ENCODE results near the gene EEF1AKMT1. TPM values are rescaled to one million over a fixed set of nuclear protein-coding genes. Genes with fewer than 3 reads are reported as not detected.

Gene EEF1AKMT1
- total RNA-seq, 1 experiment from 2014 or later, result 16.5 TPM

- ChIA-PET CTCF (interaction anchor here (0.6 to 1.0 kb wide), 5 partner anchors 18 to 463 kb away, joined by 3 to 6 read pairs (median 5); no protein-coding TSS in a partner anchor), POLR2A (interaction anchor here (1.2 kb wide), 1 partner anchor 90 kb away, joined by 3 read pairs; no protein-coding TSS in a partner anchor)
- intact Hi-C loops (cut with micrococcal nuclease), result loop anchor here (5.0 to 10.0 kb wide), 2 partner anchors 34 to 456 kb away; no protein-coding TSS in a partner anchor
- Mint-ChIP-seq H3K4me1 (ENCODE audit: insufficient read depth, unreplicated experiment) (peaks cover 37% of the 10 kb centered on the region), H3K9me3 (ENCODE audit: unreplicated experiment) (no peaks in the 10 kb centered on the region), H3K36me3 (ENCODE audit: insufficient read depth, unreplicated experiment) (peaks cover 37% of the 10 kb centered on the region), H3K27me3 (ENCODE audit: insufficient read depth, unreplicated experiment) (no peaks in the 10 kb centered on the region), H3K4me3 (ENCODE audit: unreplicated experiment) (no peak overlapping the region), H3K27ac (ENCODE audit: low read depth, unreplicated experiment) (no peak overlapping the region)
- no peak for DNase-seq (ENCODE audit: unreplicated experiment)
- no peak for TF ChIP-seq CTCF (IDR thresholded peaks at IDR 0.05; ENCODE audit: unreplicated experiment)
- BruUV-seq (replicated peaks), result no TSS peak
These were observed 37.0 kb upstream of the EEF1AKMT1 start for GRCh38 chr13:20810808-20811207.

- Mint-ChIP-seq H3K9me3 (ENCODE audit: unreplicated experiment) (no peaks in the 10 kb centered on the region), H3K27ac (ENCODE audit: low read depth, unreplicated experiment) (no peak overlapping the region), H3K4me1 (ENCODE audit: insufficient read depth, unreplicated experiment) (peaks cover 28% of the 10 kb centered on the region), H3K27me3 (ENCODE audit: insufficient read depth, unreplicated experiment) (no peaks in the 10 kb centered on the region), H3K4me3 (ENCODE audit: unreplicated experiment) (no peak overlapping the region), H3K36me3 (ENCODE audit: insufficient read depth, unreplicated experiment) (peaks cover 45% of the 10 kb centered on the region)
- no peak for DNase-seq (ENCODE audit: unreplicated experiment)
- no peak for TF ChIP-seq CTCF (IDR thresholded peaks at IDR 0.05; ENCODE audit: unreplicated experiment)
- no TSS peak for BruUV-seq (replicated peaks)
- intact Hi-C loops (cut with micrococcal nuclease), result no loop called here
- CTCF ChIA-PET, result interaction anchor here (1.3 to 2.6 kb wide), 2 partner anchors 18 to 19 kb away, joined by 5 to 11 read pairs; no protein-coding TSS in a partner anchor
- POLR2A ChIA-PET, result interaction anchor here (0.9 kb wide), 1 partner anchor 14 kb away, joined by 4 read pairs; no protein-coding TSS in a partner anchor
These were observed 35.1 kb upstream of the EEF1AKMT1 start for GRCh38 chr13:20808874-20809273.

GRCh38 chr13:20803180-20803965, 29.6 kb upstream of the EEF1AKMT1 start:
- Mint-ChIP-seq H3K27ac (ENCODE audit: low read depth, unreplicated experiment) (no peak overlapping the region), H3K27me3 (ENCODE audit: insufficient read depth, unreplicated experiment) (no peaks in the 10 kb centered on the region), H3K4me3 (ENCODE audit: unreplicated experiment) (no peak overlapping the region), H3K36me3 (ENCODE audit: insufficient read depth, unreplicated experiment) (peaks cover 44% of the 10 kb centered on the region), H3K9me3 (ENCODE audit: unreplicated experiment) (no peaks in the 10 kb centered on the region), H3K4me1 (ENCODE audit: insufficient read depth, unreplicated experiment) (peaks cover 22% of the 10 kb centered on the region)
- TF ChIP-seq CTCF (IDR thresholded peaks at IDR 0.05; ENCODE audit: unreplicated experiment), result no peak
- DNase-seq (ENCODE audit: unreplicated experiment), result no peak
- ChIA-PET POLR2A (no interaction called here), CTCF (no interaction called here)
- no TSS peak for BruUV-seq (replicated peaks)
- intact Hi-C loops (cut with micrococcal nuclease), result no loop called here

DNA sequence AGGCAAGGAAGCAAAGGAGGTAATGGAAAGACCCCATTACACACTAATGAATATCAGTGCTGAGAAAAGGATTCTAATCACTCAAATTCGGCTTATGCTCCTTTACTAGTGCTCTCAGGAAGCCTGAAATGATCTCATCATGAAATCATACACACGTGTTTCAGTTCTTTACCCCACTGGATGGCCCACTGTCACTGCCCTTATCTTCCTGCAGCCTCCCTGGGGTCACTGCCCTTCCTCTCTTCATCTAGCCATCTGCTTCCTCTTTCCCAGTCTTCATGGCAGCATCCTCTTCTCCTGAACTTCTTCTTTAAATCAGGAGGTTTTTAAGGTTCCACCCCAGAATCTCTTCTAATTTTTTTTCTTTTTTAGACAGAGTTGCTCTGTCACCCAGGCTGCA, 27.9 kb upstream of the EEF1AKMT1 start:
- DNase-seq (ENCODE audit: unreplicated experiment), result no peak
- intact Hi-C loops (cut with micrococcal nuclease), result no loop called here
- no peaks in the 10 kb centered on the region for H3K27me3 Mint-ChIP-seq (ENCODE audit: insufficient read depth, unreplicated experiment)
- CTCF ChIA-PET, result interaction anchor here (0.6 to 0.7 kb wide), 3 partner anchors 26 to 1027 kb away, joined by 3 to 6 read pairs (median 4); no protein-coding TSS in a partner anchor
- H3K4me3 Mint-ChIP-seq (ENCODE audit: unreplicated experiment), result no peak overlapping the region
- TF ChIP-seq CTCF (IDR thresholded peaks at IDR 0.05; ENCODE audit: unreplicated experiment), result no peak
- POLR2A ChIA-PET, result no interaction called here
- BruUV-seq (replicated peaks), result no TSS peak
- H3K4me1 Mint-ChIP-seq (ENCODE audit: insufficient read depth, unreplicated experiment), result peaks cover 22% of the 10 kb centered on the region
- H3K36me3 Mint-ChIP-seq (ENCODE audit: insufficient read depth, unreplicated experiment), result peaks cover 51% of the 10 kb centered on the region
- no peaks in the 10 kb centered on the region for H3K9me3 Mint-ChIP-seq (ENCODE audit: unreplicated experiment)
- H3K27ac Mint-ChIP-seq (ENCODE audit: low read depth, unreplicated experiment), result no peak overlapping the region

Data from MCF 10A (cell line).